Left renal pelvis (tissue), 4 donors: ENCODE data around the gene DHRS4. TPM values are rescaled to one million over a fixed set of nuclear protein-coding genes. Genes with fewer than 3 reads are reported as not detected.

Experiments used
- polyA plus RNA-seq, 4 donors: library from polyadenylated mRNA; unstranded; fragments of 120-200 nt; gene quantifications; one replicate each; pipeline ENCODE4 v1.2.1, GENCODE V29; 2013; ENCODE audit not compliant: insufficient read length in 4 of 4

The DHRS4 gene
- polyA plus RNA-seq, 4 donors = 28.3 to 50.8 (median 44.2) TPM

Other genes with a start within 250 kb of the DHRS4 start
- 10 to 100 TPM; 27.6 to 52.8 (median 31.4) TPM for gene DHRS4L2, start 35.2 kb downstream of the DHRS4 start, polyA plus RNA-seq
- gene CARMIL3, start 98.2 kb downstream of the DHRS4 start, polyA plus RNA-seq = 1 to 10 TPM; 1.2 to 2.0 (median 1.8) TPM
- gene CPNE6, start 117.8 kb downstream of the DHRS4 start, polyA plus RNA-seq = not detected
- gene PCK2, start 140.5 kb downstream of the DHRS4 start, polyA plus RNA-seq = 10 to 100 TPM in 3 of 4 donors, 1 to 10 TPM in 1; 7.7 to 31.0 (median 24.0) TPM
- gene DCAF11, start 161.0 kb downstream of the DHRS4 start, polyA plus RNA-seq = 10 to 100 TPM; 41.2 to 90.6 (median 73.0) TPM
- gene NRL, start 161.2 kb downstream of the DHRS4 start, polyA plus RNA-seq = 1 to 10 TPM in 3 of 4 donors, under 1 TPM in 1; 0.59 to 4.1 (median 2.1) TPM
- gene FITM1, start 176.9 kb downstream of the DHRS4 start, polyA plus RNA-seq = 1 to 10 TPM in 1 of 4 donors, under 1 TPM in 3; 0.55 to 1.6 (median 0.79) TPM
- gene PSME1, start 182.4 kb downstream of the DHRS4 start, polyA plus RNA-seq = 100 to 1,000 TPM; 131 to 226 (median 197) TPM
- gene EMC9, start 187.8 kb downstream of the DHRS4 start, polyA plus RNA-seq = 10 to 100 TPM in 3 of 4 donors, 1 to 10 TPM in 1; 9.7 to 21.4 (median 19.4) TPM
- 100 to 1,000 TPM; 134 to 185 (median 166) TPM for gene PSME2, start 192.8 kb downstream of the DHRS4 start, polyA plus RNA-seq
- gene RNF31, start 193.7 kb downstream of the DHRS4 start, polyA plus RNA-seq = 10 to 100 TPM; 44.8 to 59.8 (median 47.4) TPM
- 10 to 100 TPM; 46.1 to 68.1 (median 57.0) TPM for gene IRF9, start 207.5 kb downstream of the DHRS4 start, polyA plus RNA-seq
- gene REC8, start 218.3 kb downstream of the DHRS4 start, polyA plus RNA-seq = 100 to 1,000 TPM in 1 of 4 donors, 10 to 100 TPM in 3; 28.0 to 100 (median 57.9) TPM
- gene IPO4, start 235.0 kb downstream of the DHRS4 start, polyA plus RNA-seq = 10 to 100 TPM; 19.8 to 39.5 (median 31.0) TPM
- gene TM9SF1, start 241.7 kb downstream of the DHRS4 start, polyA plus RNA-seq = 10 to 100 TPM; 32.9 to 43.7 (median 35.4) TPM